WI38 (cell line): Measurements from ENCODE around the gene CHRNG.

Experiments
- H3K4me3 ChIP-seq: 2 replicates; pipeline ENCODE4 v1.5.1; 2011; ENCODE audit warnings: low read depth, mild to moderate bottlenecking, control low read depth, low read length
- TF ChIP-seq, protein P1 (sequence below): IDR thresholded peaks from 2 replicates; pipeline ENCODE4 v1.5.1; 2012; ENCODE audit warnings: low read depth, mild to moderate bottlenecking, control low read depth, low read length

Gene CHRNG

GRCh38 chr2:232511336-232511890, 28.1 kb upstream of the CHRNG start:
- no peak overlapping the region for H3K4me3 ChIP-seq

DNA sequence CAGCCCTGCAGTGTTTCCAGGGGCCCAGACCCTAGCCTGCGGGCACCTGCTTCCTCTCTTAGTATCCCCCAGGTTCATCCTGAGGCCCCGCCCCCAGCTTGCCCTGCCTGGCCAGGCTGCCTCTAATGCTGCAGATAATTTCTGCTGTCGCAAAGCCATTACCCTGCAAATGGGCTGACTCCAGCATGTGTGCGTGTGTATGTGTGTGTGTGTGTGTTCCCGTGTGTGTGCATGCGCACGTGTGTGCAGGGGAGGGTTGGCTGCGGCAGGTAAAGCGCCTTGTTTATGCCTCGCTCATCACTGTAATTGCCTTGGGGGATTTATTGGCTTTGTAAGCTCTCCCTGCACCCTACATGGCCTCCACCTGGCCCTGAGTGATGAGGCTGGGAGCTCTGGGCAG, 26.9 kb upstream of the CHRNG start:
- TF ChIP-seq, protein P1, sequence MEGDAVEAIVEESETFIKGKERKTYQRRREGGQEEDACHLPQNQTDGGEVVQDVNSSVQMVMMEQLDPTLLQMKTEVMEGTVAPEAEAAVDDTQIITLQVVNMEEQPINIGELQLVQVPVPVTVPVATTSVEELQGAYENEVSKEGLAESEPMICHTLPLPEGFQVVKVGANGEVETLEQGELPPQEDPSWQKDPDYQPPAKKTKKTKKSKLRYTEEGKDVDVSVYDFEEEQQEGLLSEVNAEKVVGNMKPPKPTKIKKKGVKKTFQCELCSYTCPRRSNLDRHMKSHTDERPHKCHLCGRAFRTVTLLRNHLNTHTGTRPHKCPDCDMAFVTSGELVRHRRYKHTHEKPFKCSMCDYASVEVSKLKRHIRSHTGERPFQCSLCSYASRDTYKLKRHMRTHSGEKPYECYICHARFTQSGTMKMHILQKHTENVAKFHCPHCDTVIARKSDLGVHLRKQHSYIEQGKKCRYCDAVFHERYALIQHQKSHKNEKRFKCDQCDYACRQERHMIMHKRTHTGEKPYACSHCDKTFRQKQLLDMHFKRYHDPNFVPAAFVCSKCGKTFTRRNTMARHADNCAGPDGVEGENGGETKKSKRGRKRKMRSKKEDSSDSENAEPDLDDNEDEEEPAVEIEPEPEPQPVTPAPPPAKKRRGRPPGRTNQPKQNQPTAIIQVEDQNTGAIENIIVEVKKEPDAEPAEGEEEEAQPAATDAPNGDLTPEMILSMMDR = no peak
- H3K4me3 ChIP-seq = no peak overlapping the region

More at GRCh38 chr2:232511336-232511890, 28.1 kb upstream of the CHRNG start:
- TF ChIP-seq, protein P1 = no peak

DNA sequence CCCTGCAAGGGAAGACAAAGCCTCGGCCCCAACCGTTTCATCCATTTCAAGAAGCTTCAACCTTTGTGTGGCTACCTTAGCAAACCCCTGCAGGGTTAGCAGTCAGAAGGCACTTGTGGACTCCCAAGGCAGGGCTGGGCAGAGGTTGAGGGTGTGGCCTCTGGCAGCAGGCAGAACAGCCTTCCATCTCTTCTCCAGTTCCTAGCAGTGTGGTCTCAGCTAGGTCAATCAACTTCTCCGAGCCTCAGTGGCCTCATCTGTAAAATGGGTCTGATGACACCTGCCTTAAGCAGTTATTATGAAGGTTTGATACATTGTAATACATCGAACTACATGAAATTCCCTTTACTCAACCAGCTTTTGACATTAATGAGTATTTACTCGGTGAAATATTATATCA, 26.1 kb upstream of the CHRNG start:
- TF ChIP-seq, protein P1 = no peak
- no peak overlapping the region for H3K4me3 ChIP-seq

DNA sequence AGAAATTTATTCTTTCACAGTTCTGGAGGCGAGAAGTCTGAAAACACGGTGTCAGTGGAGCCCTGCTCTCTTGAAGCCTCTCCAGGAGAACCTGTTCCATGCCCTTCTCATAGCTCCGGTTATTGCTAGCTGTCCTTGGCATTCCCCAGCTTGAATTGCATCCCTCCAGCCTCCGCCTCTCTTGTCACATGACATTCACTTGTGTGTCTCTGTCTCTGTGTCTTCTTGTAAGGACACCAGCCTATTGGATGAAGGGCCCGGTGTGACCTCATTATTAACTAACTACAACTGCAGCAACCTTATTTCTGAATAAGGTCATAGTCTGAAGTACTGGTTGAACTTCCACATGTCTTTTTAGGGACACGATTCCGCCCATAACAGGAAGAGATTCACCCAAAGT, 23.9 kb upstream of the CHRNG start:
- H3K4me3 ChIP-seq = no peak overlapping the region
- TF ChIP-seq, protein P1 = no peak

DNA sequence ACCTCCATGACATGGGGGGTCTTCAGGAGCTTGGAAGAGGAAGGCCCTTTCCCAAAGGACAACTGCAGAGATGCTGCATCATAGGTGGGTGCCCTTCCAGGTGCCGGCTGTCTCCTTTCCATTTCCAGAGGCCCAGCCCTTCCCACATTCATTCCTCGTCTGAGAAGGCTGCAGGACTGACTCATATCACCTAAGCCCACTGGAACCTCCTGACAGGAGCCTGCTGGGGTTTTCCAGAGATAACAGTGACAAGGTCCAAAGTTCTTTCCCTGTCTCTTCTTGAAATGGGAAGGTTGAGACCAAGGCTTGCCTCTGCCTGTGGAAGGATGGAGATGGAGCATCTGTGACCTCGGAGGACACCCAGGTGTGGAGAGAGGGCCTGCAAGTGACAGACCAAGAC, 22.9 kb upstream of the CHRNG start:
- no peak overlapping the region for H3K4me3 ChIP-seq
- TF ChIP-seq, protein P1 = no peak

DNA sequence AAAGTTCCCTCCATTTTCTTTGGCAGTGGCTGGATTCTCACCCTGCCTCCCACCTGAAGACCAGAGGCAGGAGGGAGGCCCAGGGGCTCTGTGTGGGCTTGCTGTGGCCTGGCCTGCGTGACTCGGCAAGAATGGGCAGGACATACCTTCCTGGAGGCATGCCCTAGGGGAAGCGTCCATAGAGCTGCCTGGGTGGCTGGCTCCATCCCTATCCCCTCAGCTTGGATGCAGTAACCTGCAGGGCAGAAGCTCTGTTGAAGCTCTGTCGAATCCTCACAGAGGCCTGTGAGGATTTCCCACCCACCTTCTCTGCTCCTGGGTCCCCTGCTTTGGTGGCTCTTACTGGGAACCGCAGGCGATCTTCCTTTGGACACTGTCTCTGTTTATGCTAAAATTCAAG, 20.6 kb upstream of the CHRNG start:
- no peak overlapping the region for H3K4me3 ChIP-seq
- TF ChIP-seq, protein P1 = no peak

DNA sequence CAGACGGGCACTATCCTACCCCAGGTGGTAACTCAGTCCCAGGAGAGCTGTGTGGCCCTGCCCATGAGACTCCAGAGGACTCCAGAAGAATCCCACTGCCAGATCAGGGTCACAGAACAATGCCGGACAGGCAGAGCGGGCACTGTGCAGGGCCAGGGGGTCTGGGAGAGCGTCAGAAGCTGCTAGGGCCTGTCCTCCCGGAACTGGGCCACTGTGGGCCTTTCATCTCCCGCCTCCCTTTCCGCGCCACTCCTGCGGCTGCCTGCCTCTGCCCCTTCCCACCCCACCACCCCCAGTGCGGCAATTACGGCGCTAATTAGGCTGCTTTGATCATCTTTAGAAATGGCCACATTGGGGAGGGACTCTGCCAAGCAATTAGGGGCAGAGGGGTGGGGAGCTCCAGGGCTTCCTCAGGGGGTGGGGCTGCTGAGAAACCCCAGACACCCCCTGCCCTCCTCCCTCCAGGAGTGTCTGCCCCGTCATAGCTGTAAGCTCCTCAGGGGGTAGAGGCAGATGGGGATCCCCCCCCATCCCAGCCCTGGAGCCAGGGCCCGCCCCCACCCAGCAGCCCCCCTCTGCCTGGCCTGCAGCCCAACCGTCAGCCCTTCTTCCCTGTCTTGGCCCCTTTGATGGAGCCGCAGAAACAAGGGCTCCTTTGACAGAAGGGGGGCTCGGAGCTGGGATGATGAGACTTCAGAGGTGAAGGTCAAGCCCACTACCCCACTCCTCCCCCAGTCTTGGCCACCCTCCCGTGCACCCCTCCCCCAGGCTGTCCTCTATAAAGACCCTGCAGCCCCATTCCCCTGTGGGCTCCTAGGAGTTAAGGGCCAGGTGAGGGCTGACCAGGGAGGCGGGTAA, 19.7 kb upstream of the CHRNG start, which contains the start of gene PRSS56:
TSS of gene PRSS56 (plus strand) at position 808 of the 858 bp plus-strand sequence. CDS start 211 bp downstream, outside the sequence.
- H3K4me3 ChIP-seq = no peak within 1 kb of the TSS
- TF ChIP-seq, protein P1 = no peak
